Measurements from ENCODE around the gene HS2ST1. TPM values are rescaled to one million over a fixed set of nuclear protein-coding genes. Genes with fewer than 3 reads are reported as not detected.

The HS2ST1 gene
- total and polyA plus RNA-seq, 10 of the 15 experiments (the other 5 are each of a cell fraction or from before 2014, with no cell fraction given) = 5.4 to 30.8 (median 18.6) TPM

DNA sequence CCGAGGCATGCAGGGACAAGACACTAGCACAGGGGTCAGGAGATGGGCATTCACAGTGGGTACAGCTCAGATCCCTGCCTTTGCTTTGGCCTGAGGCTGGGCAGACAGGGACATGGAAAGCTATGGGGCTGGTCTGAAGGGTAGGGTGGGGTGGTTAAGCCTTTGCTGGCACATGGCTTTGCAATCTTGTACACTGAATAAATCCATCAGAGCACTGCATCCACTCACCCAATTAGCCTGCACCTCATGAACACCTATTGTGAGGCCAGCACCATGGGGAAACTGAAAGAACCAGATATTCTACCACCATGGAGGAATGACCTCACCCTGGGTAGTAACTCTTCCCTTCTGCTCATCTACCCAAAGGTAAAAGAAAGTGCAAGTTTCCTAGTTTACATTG is 214.6 kb downstream of the HS2ST1 start:
- no peak overlapping the region for H3K4me2 ChIP-seq (ENCODE audit: control insufficient read depth, insufficient read depth)
- ChIA-PET SMC1A (ENCODE audit: uncharacterized antibody, unreplicated experiment) (interaction anchor here (0.6 to 1.3 kb wide), 3 partner anchors 21 to 813 kb away, joined by 3 read pairs; no protein-coding TSS in a partner anchor), CTCF (interaction anchor here (0.7 to 2.0 kb wide), 4 partner anchors 15 to 205 kb away, joined by 3 to 5 read pairs (median 3); no protein-coding TSS in a partner anchor)

More for the DNA sequence above, 214.6 kb downstream of the HS2ST1 start:
- in situ Hi-C loops (cut with MboI) (no loop called here), intact Hi-C loops (cut with micrococcal nuclease; ENCODE audit: unreplicated experiment) (no loop called here)
- Histone ChIP-seq H4K20me1 (ENCODE audit: control insufficient read depth, insufficient read depth) (no peaks in the 10 kb centered on the region), H3K4me3 (no peak overlapping the region), H3K27me3 (replicated peaks in 1 of 2; ENCODE audit: control insufficient read depth in 2 of 2, insufficient read depth in 2 of 2, low read length in 1 of 2) (no peaks in the 10 kb centered on the region), H3K4me1 (ENCODE audit: control insufficient read depth, insufficient read depth, low read length) (no peaks in the 10 kb centered on the region), H3K79me2 (ENCODE audit: control insufficient read depth, insufficient read depth, low read length) (no peaks in the 10 kb centered on the region), H3K9me3 (replicated peaks; ENCODE audit: control insufficient read depth, insufficient read depth, low read length) (no peaks in the 10 kb centered on the region), H3K9ac (ENCODE audit: control insufficient read depth, insufficient read depth, low read length) (no peak overlapping the region), H3K27ac (ENCODE audit: control insufficient read depth, insufficient read depth) (no peak overlapping the region), H3K36me3 (ENCODE audit: control insufficient read depth in 2 of 2, insufficient read depth in 2 of 2, low read length in 1 of 2) (no peaks in the 10 kb centered on the region), H2AFZ (ENCODE audit: control insufficient read depth, low read depth, low read length) (no peak overlapping the region)
- TF ChIP-seq JUNB (IDR thresholded peaks at IDR 0.05) (no peak), SRF (IDR thresholded peaks at IDR 0.05; ENCODE audit: low read depth in 2 of 2, low read length in 2 of 2) (no peak), MEF2A (IDR thresholded peaks at IDR 0.05; ENCODE audit: insufficient read depth, low read depth, low read length) (no peak), NRF1 (conservative IDR thresholded peaks at IDR 0.05; ENCODE audit: low read depth, low read length) (no peak), BMI1 (IDR thresholded peaks at IDR 0.05; ENCODE audit: borderline replicate concordance) (no peak), JUND (IDR thresholded peaks at IDR 0.05; ENCODE audit: low read depth, low read length) (no peak), NR2C1 (IDR thresholded peaks at IDR 0.05) (no peak), YBX1 (IDR thresholded peaks at IDR 0.05) (no peak), WRNIP1 (IDR thresholded peaks at IDR 0.05; ENCODE audit: borderline replicate concordance, low read depth, low read length) (no peak), SUZ12 (IDR thresholded peaks at IDR 0.05; ENCODE audit: unreplicated experiment) (no peak), YY1 (IDR thresholded peaks at IDR 0.05; ENCODE audit: low read depth, low read length) (no peak), RELA (IDR thresholded peaks at IDR 0.05; ENCODE audit: borderline replicate concordance, partially characterized antibody) (no peak), SIX5 (IDR thresholded peaks at IDR 0.05; ENCODE audit: low read depth, low read length, severe bottlenecking) (no peak), CHD4 (IDR thresholded peaks at IDR 0.05) (no peak), MXI1 (IDR thresholded peaks at IDR 0.05; ENCODE audit: low read depth, low read length) (no peak)
- TF ChIP-seq, protein P1, sequence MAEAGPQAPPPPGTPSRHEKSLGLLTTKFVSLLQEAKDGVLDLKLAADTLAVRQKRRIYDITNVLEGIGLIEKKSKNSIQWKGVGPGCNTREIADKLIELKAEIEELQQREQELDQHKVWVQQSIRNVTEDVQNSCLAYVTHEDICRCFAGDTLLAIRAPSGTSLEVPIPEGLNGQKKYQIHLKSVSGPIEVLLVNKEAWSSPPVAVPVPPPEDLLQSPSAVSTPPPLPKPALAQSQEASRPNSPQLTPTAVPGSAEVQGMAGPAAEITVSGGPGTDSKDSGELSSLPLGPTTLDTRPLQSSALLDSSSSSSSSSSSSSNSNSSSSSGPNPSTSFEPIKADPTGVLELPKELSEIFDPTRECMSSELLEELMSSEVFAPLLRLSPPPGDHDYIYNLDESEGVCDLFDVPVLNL (IDR thresholded peaks at IDR 0.05; ENCODE audit: low read depth, low read length) = no peak
- TF ChIP-seq, protein P2, sequence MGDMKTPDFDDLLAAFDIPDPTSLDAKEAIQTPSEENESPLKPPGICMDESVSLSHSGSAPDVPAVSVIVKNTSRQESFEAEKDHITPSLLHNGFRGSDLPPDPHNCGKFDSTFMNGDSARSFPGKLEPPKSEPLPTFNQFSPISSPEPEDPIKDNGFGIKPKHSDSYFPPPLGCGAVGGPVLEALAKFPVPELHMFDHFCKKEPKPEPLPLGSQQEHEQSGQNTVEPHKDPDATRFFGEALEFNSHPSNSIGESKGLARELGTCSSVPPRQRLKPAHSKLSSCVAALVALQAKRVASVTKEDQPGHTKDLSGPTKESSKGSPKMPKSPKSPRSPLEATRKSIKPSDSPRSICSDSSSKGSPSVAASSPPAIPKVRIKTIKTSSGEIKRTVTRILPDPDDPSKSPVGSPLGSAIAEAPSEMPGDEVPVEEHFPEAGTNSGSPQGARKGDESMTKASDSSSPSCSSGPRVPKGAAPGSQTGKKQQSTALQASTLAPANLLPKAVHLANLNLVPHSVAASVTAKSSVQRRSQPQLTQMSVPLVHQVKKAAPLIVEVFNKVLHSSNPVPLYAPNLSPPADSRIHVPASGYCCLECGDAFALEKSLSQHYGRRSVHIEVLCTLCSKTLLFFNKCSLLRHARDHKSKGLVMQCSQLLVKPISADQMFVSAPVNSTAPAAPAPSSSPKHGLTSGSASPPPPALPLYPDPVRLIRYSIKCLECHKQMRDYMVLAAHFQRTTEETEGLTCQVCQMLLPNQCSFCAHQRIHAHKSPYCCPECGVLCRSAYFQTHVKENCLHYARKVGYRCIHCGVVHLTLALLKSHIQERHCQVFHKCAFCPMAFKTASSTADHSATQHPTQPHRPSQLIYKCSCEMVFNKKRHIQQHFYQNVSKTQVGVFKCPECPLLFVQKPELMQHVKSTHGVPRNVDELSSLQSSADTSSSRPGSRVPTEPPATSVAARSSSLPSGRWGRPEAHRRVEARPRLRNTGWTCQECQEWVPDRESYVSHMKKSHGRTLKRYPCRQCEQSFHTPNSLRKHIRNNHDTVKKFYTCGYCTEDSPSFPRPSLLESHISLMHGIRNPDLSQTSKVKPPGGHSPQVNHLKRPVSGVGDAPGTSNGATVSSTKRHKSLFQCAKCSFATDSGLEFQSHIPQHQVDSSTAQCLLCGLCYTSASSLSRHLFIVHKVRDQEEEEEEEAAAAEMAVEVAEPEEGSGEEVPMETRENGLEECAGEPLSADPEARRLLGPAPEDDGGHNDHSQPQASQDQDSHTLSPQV (IDR thresholded peaks at IDR 0.05) = no peak
- TF ChIP-seq, protein P3, sequence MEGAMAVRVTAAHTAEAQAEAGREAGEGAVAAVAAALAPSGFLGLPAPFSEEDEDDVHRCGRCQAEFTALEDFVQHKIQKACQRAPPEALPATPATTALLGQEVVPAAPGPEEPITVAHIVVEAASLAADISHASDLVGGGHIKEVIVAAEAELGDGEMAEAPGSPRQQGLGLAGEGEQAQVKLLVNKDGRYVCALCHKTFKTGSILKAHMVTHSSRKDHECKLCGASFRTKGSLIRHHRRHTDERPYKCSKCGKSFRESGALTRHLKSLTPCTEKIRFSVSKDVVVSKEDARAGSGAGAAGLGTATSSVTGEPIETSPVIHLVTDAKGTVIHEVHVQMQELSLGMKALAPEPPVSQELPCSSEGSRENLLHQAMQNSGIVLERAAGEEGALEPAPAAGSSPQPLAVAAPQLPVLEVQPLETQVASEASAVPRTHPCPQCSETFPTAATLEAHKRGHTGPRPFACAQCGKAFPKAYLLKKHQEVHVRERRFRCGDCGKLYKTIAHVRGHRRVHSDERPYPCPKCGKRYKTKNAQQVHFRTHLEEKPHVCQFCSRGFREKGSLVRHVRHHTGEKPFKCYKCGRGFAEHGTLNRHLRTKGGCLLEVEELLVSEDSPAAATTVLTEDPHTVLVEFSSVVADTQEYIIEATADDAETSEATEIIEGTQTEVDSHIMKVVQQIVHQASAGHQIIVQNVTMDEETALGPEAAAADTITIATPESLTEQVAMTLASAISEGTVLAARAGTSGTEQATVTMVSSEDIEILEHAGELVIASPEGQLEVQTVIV (IDR thresholded peaks at IDR 0.05; ENCODE audit: borderline replicate concordance, partially characterized antibody) = no peak
- ChIA-PET POLR2A (interaction anchor here (0.6 kb wide), 1 partner anchor 194 kb away, joined by 5 read pairs; no protein-coding TSS in a partner anchor), RAD21 (ENCODE audit: unreplicated experiment) (interaction anchor here (0.8 to 0.9 kb wide), 2 partner anchors 44 to 151 kb away, joined by 3 to 4 read pairs; no protein-coding TSS in a partner anchor)
- FAIRE-seq (no peak), DNase-seq (ENCODE audit: low read depth, low spot score) (no peak), ATAC-seq (no peak; the same call in 2 of the 3 replicates)
- 58% methylated on average over 1 of the region's 1 CpG for WGBS (ENCODE audit: insufficient coverage, insufficient replicate concordance, low lambda C conversion rate, missing lambda C conversion rate)
- BruUV-seq (replicated peaks) = no TSS peak
